ENCODE data around the gene ROR1.
"Not testable (repeated sequence)": the region's sequence is repeated elsewhere in the genome, so short reads cannot be mapped to it uniquely, and the experiment has no call there.

Gene ROR1

DNA sequence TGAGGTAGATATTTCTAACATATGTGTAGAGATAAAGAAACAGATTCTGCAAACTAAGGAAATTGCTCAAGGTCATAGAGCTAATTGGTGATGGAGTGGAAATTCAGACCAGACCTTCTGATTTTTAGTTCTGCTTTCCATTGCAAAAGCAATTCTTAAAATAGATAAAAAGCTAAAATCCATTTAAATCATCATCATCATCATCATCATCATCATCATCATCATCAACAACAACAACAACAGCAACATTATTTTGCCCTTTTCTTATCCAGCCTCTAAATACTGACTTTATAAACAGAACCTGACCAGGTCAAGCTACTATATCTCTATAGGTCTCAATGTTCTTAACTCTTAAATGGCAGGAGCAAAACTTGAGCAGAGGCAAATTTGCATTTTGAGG lies 14.0 kb upstream of the ROR1 start:
- no peak for DNase-seq

- no peak for DNase-seq
Measured at GRCh38 chr1:63770381-63770780, 3.4 kb upstream of the ROR1 start.

DNA sequence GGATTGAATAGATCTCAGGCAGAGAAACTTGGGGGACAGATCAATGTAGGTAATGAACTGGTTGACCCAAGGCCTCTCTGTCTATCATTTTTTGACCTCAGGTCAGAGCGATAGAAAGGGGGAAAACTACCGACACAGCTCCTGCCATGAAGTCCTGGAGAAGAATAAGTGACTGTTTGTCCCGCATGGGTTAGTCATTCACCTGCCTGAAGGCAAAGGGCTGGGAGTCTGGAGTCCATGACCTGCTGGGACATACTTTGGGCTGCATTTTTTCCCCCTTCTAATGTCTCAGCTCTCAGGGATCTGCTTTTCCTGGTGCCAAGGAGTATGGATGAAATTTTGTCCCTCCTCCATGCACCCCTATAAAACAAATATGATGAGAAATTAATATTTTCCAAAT lies 1.6 kb upstream of the ROR1 start:
- no peak for DNase-seq

DNA sequence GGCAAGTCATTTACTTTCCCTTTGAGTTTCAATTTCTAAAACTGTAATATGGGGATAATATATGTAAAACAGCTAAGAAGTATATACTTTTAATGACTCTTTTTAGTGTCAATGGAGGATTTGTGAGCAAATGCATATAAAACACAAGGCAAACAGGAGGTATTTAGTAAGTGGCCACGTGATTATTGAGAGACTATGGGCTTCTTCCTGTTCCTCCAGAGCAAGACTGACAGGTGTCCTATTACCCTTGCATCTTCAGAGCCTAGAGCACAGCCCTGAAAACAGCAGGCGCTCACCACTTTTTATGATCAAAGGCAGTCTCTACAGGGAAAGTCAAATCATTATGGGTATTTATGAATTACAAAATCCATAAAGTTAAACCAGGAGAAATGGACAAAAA lies 941 bp upstream of the ROR1 start:
- no peak for DNase-seq

DNA sequence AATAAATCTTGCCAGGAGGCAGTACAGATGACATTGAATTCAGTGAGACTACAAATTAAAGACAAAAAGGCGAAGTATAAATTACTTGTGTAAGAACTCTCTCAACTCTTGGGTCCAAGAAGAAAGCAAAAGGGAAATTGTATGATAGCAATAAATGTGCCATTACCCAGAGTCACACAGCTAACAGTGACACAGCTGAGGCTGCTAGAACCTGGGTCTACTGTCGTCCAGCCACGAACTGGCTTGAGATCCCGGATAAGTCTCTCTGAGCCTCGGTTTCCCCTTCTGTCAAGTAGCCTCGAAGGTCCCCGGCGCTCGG lies 362 bp upstream of the ROR1 start:
- no peak for DNase-seq

- DNase-seq: peak in 1 of 2 donors; percentile 19
Measured at GRCh38 chr1:63774617-63775417, 1.0 kb downstream of the ROR1 start.

- no peak for DNase-seq
Measured at GRCh38 chr1:63775418-63776127, 1.8 kb downstream of the ROR1 start.

- no peak for DNase-seq
Measured at GRCh38 chr1:63777286-63777685, 3.5 kb downstream of the ROR1 start.

DNA sequence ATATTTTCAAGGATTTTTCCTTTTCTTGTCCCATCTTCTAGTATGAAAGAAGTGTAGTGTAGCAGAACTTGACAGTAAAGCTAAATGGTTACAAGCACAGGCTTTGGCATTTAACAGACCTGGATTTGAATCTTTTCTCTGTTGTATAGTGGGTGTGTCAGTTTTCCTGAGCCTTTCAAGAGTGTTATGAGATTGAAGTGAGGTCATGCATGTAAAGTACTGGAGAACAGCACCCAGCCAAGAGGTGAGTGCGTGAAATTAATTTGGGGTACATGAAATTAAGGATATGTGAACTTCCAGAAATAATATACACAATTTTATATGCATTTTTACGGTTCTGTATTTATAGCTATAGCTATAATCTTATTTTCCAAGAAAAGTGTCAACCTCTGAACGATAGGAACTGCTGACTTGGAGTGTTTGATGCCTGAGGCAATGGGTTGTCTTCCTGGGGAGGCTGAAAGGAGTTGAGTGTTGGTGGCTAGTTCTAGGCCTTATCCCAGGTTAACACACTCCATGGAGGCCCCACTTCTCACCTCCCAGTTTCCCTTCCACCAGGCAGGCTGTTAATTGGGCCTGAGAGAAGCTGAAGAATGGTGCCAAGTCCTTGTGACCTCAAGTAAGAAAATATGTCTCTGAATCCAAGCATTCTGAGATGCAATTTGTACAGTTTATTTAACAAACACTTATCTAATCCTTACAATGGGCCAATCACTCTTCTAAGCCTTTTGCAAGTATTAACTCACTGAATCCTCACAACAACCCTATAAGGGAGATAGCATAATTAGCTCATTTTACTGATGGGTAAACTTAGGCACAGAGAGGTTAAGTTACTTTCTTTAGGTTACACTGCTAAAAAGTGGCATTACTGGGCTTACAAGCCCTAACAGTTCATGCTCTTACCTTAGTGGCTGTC lies 4.4 kb downstream of the ROR1 start:
- no peak for DNase-seq

DNA sequence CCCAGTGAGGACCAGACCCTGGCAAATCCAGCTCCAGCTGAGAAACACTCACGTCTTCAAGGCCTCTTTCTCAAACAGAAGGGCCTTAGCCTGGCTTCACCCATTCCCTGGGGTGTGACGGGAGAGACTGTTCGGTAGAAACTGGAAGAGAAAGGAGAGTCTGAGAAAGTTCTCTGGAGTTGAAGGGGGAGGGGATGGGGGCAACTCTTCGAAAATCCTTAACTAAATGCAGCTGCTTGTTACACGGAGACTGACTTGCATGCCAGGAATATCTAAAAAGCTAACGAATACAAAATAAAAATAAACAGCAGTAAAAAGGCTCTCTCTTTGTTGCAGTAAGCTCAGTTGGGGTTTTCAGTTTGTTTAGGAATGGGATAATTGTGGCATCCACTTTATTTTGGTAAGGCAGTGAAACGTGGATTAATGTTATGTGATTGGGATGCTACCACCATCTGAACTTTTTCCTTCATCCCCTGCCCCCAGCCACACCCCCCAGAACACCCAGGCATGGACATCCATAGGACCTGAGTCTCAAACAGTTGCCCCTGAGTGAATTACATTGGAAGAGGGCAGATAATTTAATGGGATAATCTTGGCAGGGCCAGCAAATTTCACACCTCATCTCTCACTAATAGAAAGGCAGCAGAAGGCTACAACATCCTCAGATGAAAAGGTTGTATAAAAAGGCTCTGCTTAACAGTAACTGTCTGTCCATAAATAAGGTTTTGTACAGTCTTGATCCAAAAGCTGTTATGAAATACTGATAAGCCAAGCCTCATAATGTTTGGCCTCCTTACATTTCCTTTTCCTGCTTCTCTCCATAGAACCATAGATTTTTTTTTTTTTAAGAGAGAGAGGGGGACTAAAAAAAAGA lies 5.8 kb downstream of the ROR1 start:
- DNase-seq: no peak

GRCh38 chr1:63780565-63780964 lies 6.7 kb downstream of the ROR1 start:
- DNase-seq: no peak

- no peak for DNase-seq
Measured at GRCh38 chr1:63782982-63783381, 9.2 kb downstream of the ROR1 start.

- no peak for DNase-seq
Measured at GRCh38 chr1:63784083-63784482, 10.3 kb downstream of the ROR1 start.

DNA sequence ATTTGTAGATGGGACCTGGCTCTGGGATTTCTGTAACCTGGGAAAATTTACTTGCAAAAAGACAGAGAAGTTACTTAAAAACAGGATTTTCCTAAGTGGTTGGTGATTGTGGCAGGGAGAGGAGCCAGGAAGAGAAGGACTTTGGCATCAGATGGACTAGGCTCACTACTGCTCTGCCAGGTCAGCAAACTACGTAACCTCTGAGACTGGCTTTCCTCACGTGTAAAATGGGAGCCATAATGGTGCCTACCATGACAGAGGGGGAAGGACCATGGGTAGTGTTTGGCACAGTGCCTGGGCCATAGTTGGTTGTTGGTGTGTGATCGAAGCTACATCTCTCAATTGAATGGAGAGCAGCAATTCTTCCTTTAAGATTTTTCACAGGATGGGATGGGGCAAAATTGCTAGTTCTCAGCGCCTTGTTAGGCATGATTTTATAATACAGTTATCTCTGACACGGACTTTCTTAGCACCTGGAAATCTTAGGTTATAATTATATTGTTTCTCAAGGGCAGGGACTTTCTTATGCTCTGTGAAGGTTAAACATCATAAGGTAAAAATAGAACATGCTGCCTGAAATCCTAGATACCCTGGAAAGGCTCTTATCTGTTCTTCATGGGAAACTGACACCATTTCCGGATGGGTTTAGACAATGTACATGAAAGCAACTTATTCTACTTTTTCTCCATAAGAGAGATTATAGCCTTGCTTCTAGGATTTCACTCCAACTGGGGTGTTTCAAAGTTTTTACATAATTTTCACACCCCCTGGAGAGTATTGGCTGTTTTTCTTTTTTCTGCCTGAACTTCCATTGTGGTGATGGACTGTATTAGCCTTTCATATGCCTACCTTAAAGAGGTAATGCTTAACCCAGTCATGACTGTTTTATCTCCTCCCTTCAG lies 10.9 kb downstream of the ROR1 start:
- no peak for DNase-seq

DNA sequence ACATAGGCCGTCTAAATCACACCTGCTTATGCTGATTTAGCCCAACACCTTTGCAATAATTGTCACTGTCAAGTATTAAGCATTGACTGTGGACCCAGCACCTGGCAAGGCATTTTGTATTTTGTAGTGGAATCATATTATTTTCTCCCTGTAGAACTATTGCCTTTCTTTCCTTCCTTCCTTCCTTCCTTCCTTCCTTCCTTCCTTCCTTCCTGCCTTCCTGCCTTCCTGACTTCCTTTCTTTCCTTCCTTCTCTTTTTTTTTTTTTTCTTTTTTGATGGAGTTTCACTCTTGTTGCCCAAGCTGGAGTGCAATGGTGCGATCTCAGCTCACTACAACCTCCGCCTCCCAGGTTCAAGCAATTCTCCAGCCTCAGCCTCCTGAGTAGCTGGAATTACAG lies 13.5 kb downstream of the ROR1 start:
- DNase-seq: not testable (repeated sequence)

DNA sequence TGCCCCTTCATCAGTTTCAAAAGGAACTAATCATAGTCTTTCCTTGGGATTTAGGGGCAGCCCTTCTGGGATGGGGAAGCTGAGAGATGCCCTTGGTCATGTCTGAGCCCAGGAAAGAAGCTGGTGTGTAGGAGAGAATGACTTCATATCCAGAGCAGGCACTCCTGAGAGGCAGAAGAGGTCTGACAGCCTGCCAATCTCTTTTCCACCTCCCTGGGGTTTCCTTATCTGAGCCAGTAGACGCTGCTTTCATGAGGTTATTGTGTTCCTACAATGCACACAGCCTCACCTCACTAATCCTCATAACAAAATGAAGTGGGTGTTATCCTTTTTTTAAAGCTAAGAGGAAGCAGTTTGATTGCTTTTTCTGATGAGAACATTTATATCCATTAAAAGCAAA lies 14.1 kb downstream of the ROR1 start:
- no peak for DNase-seq

GRCh38 chr1:63789856-63790605 lies 16.2 kb downstream of the ROR1 start:
- no peak for DNase-seq

- DNase-seq: no peak
Measured at GRCh38 chr1:63790989-63791388, 17.2 kb downstream of the ROR1 start.

DNA sequence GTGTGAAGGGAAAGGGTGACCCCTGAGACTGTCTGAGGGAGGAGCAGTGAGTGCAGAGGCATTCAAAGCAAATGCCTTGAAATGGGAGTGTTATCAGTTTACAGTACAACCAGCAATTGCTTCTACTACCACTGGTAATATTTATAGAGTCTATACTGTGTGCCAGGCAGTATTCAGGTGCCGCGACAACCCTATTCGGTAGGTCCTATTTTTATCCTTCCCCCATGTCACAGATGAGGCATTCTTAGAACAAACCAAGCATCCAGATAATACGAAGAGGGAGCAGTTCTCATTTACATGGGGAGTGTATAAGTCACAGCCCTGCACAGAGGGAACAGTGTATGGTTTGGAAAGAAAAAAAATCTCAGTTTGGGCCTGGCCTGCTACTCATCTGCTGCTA lies 18.3 kb downstream of the ROR1 start:
- no peak for DNase-seq

DNA sequence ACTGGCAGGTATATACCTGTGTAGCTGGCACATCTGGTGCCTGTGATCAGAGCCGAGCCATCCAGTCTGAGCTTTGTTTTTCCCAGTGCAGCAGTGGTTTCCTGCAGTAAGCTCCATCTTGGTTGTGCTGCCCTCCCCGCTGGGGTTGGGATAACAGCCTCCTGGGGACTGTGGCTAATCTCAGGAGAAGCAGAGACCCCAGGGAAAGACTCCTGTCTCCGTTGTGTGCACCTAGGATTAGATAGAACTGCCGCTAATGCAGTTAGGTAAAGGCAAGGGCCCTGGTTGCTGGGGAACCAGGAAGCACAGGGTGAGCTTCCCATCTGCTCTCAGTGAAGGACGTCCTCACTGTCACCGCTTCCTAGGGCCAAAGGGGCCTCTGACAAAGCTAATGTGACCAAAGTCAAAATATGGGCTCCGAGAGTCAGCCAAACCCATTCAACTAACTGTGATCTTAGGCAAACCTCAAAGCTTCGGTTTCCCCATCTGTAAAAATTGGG lies 20.0 kb downstream of the ROR1 start:
- DNase-seq: no peak

DNA sequence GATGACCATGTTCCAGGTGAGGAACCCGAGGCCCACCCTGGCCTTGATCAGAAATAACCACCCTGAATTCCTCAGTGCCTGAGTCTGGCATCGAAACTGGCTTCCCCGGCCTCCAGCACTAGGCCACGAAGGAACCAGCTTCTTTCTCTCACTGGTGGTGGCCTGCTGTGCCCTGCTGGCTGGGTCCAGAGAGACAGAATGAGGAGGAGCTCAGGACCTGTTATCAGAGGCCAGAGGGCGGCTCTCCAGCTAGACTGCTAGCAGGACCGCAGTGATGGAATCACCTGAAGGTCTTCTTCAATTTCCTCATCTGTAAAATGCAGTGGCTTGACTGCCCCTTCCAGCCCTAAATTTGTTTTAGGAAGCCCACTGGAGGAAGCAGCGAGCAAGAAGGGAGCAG lies 20.5 kb downstream of the ROR1 start:
- DNase-seq: no peak

Measured in stimulated activated CD4-positive, alpha-beta T cell treated with anti-CD3 and anti-CD28 coated beads, Interleukin-2, amount 100 ng/mL, for 24 hours (primary cell).